IPS-18a (cell line): ENCODE data around the gene PRR18.

ENCODE experiments used
- H3K27ac ChIP-seq: one replicate; pipeline ENCODE4 v1.5.1; 2013; ENCODE audit warnings: low read length
- H3K27me3 ChIP-seq: one replicate; pipeline ENCODE4 v1.6.1; 2013; ENCODE audit warnings: mild to moderate bottlenecking, low read length; ENCODE audit not compliant: control insufficient read depth, insufficient read depth
- H3K36me3 ChIP-seq: one replicate; pipeline ENCODE4 v1.6.1; 2013; ENCODE audit warnings: low read depth, low read length; ENCODE audit not compliant: control insufficient read depth
- H3K4me1 ChIP-seq: one replicate; pipeline ENCODE4 v1.6.1; 2013; ENCODE audit warnings: low read depth, low read length; ENCODE audit not compliant: control insufficient read depth
- H3K4me3 ChIP-seq: one replicate; pipeline ENCODE4 v1.5.1; 2013; ENCODE audit warnings: low read length
- H3K9ac ChIP-seq: one replicate; pipeline ENCODE4 v1.6.1; 2013; ENCODE audit warnings: mild to moderate bottlenecking, low read length, moderate library complexity
- H3K9me3 ChIP-seq: one replicate; pipeline ENCODE4 v1.6.1; 2013; ENCODE audit warnings: low read depth, low read length; ENCODE audit not compliant: control insufficient read depth

PRR18 gene

DNA sequence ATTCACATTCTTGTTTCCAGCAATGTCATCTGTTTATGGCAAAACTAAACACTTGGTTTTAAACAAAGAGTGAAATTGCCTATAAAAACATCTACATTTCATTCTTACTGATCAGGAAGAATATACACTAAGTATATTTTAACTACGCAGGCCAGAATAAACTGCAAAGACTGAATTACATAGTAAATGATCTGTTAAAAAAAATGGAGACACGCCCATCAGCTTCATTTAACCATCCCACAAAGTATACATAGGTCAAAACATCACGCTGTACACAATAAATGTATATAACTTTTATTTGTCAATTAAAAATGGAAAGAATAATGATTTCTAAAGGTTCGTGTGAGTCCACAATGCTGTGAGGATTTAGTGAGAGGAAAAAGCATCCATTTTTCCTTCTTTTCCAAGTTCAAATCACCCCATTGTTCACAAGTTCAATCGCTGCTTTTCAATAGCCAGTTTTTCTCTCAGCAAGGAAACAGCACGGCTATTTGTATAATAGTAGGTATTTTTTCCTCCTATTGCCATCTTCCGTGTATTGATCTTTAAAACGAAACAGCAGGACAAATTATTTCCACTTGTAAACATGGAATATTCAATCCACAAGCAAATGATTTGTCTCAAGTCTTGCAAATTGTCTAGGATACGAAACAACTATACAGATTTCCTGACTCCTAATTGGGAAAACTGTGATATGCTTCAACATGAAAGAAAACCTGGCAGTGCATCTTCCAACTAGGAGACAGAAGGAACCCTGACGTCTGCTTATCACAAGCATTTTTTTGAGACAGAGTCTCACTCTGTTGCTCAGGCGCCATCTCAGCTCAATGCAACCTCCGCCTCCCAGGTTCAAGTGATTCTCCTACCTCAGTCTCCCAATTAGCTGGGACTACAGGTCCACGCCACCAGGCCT lies 23.6 kb upstream of the PRR18 start:
- no peak overlapping the region for H3K9ac ChIP-seq
- H3K36me3 ChIP-seq, result peaks cover 6% of the 10 kb centered on the region
- H3K4me3 ChIP-seq, result no peak overlapping the region
- no peaks in the 10 kb centered on the region for H3K9me3 ChIP-seq
- no peaks in the 10 kb centered on the region for H3K27me3 ChIP-seq
- H3K4me1 ChIP-seq, result peaks cover 24% of the 10 kb centered on the region
- no peak overlapping the region for H3K27ac ChIP-seq

DNA sequence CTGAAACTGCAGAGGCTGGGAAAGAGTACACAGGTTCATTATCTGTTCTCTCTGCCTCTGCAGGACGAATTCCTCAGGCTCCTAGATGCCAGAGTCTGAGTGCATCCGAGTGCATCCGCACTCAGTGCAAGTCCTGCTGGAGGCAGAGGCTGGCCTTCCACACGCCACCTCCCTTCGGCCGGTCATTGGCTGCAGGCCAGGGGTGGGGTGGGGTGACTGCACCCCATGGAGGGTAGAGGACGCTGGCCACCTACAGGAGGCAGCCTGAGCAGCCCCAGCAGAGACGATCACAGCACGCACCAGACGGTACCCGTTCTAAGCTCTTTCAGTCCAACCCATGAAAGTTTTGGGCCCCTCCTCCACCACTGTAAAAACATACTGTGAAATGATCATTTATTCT lies 22.4 kb upstream of the PRR18 start:
- no peaks in the 10 kb centered on the region for H3K9me3 ChIP-seq
- H3K27me3 ChIP-seq, result no peaks in the 10 kb centered on the region
- peaks cover 10% of the 10 kb centered on the region for H3K36me3 ChIP-seq
- H3K4me3 ChIP-seq, result no peak overlapping the region
- no peak overlapping the region for H3K27ac ChIP-seq
- H3K4me1 ChIP-seq, result peaks cover 27% of the 10 kb centered on the region
- H3K9ac ChIP-seq, result no peak overlapping the region

- Histone ChIP-seq H3K9me3 (no peaks in the 10 kb centered on the region), H3K27me3 (no peaks in the 10 kb centered on the region), H3K4me3 (no peak overlapping the region), H3K9ac (no peak overlapping the region), H3K4me1 (peaks cover 15% of the 10 kb centered on the region), H3K27ac (no peak overlapping the region), H3K36me3 (peaks cover 33% of the 10 kb centered on the region)
These were observed 17.3 kb upstream of the PRR18 start for GRCh38 chr6:166325383-166326042.

DNA sequence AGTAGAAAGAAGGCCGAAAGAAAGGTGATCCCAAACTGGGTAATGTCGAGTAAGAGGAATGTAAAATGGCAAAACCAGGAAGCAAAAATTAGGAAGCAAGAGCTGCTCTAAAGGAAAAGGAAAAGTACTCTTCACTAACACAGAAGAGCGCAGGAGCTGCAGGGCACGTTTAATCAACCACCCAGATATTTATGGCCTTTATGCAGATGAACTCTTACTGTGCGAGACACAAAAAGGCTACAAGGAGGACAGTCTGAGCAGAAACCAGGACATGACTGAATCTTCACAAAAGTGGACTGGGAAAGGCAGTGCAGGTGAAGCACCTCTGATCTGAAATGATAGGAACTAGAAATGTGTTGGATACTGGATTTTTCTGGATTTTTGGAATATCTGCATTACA lies 15.2 kb upstream of the PRR18 start:
- no peak overlapping the region for H3K9ac ChIP-seq
- H3K27me3 ChIP-seq, result no peaks in the 10 kb centered on the region
- H3K36me3 ChIP-seq, result peaks cover 36% of the 10 kb centered on the region
- no peaks in the 10 kb centered on the region for H3K9me3 ChIP-seq
- H3K4me3 ChIP-seq, result no peak overlapping the region
- H3K4me1 ChIP-seq, result peaks cover 9% of the 10 kb centered on the region
- no peak overlapping the region for H3K27ac ChIP-seq

DNA sequence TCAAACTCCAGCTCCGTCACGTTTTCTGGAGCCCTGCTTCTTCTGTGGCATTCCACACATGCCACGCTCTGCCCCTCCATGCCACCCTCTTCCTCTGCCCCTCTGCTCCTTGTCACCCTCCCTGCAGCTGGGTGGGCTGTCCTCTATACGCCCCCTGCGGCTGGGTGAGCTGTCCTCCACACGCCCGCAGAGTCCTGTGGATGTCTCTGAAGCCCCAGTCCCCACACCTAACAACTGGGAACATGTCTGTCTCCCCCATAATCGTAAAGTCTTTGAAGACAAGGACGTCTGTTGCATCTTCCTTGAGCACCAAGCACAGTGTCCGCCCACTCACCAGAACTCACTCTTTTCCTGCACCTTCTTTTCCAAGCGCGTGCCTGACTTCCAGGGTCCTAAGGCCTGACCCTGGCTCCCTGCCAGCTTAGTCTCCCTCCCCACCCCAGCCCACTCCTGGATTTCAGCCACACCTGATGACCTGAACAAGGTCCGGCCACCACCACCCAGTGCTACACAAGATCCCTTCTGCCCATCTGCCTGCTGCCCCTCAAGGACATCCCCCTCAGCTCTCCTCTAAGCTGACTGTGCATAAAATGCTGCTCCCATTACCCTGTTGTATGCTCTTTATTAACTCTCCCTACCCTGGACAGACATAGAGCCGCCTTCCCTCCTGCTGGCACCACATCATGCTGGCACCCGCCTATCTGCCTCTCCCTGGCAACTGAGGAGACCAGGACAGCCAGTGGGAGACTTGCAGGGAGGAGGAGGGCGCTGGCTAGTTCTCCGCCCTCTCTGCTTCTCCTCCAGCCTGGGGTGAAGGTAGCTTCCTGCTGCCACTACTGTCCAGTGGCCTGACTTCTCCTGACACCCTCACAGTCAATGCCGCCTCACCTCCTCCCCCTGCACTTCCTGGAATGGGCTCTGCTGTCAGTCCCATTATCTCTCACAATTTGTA lies 10.7 kb upstream of the PRR18 start:
- Histone ChIP-seq H3K9ac (no peak overlapping the region), H3K27me3 (no peaks in the 10 kb centered on the region), H3K36me3 (peaks cover 14% of the 10 kb centered on the region), H3K9me3 (no peaks in the 10 kb centered on the region), H3K4me3 (no peak overlapping the region), H3K4me1 (no peaks in the 10 kb centered on the region), H3K27ac (no peak overlapping the region)

DNA sequence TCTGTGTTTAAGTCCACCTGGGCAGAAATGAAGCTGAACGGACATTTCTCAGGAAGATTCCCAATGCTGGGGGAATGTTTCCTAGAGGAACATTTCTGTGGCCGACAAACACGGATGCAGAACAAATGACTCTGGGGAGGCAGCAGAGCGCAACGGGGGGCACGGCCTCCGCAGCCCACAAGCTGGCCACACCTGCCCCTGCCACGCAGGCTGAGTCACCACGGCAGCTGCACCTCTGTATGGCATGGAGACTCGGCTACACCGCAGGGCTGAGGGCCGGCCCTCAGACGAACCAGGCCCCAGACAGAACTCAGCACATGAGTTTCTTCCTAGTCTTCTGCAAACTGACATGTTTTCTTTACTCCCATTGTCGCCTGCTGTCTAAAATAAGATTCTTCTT lies 10.0 kb upstream of the PRR18 start:
- no peaks in the 10 kb centered on the region for H3K27me3 ChIP-seq
- no peak overlapping the region for H3K27ac ChIP-seq
- H3K4me1 ChIP-seq, result no peaks in the 10 kb centered on the region
- peaks cover 14% of the 10 kb centered on the region for H3K36me3 ChIP-seq
- H3K4me3 ChIP-seq, result no peak overlapping the region
- no peaks in the 10 kb centered on the region for H3K9me3 ChIP-seq
- no peak overlapping the region for H3K9ac ChIP-seq

- Histone ChIP-seq H3K36me3 (peaks cover 8% of the 10 kb centered on the region), H3K4me3 (no peak overlapping the region), H3K4me1 (no peaks in the 10 kb centered on the region), H3K9ac (no peak overlapping the region), H3K27me3 (no peaks in the 10 kb centered on the region), H3K9me3 (no peaks in the 10 kb centered on the region), H3K27ac (no peak overlapping the region)
These were observed 9.3 kb upstream of the PRR18 start for GRCh38 chr6:166317261-166318212.

GRCh38 chr6:166315436-166315835 lies 7.2 kb upstream of the PRR18 start:
- H3K9me3 ChIP-seq, result no peaks in the 10 kb centered on the region
- H3K27me3 ChIP-seq, result peaks cover 5% of the 10 kb centered on the region
- no peaks in the 10 kb centered on the region for H3K4me1 ChIP-seq
- no peak overlapping the region for H3K4me3 ChIP-seq
- H3K9ac ChIP-seq, result no peak overlapping the region
- H3K36me3 ChIP-seq, result peaks cover 3% of the 10 kb centered on the region
- no peak overlapping the region for H3K27ac ChIP-seq

- peaks cover 15% of the 10 kb centered on the region for H3K27me3 ChIP-seq
- H3K9me3 ChIP-seq, result no peaks in the 10 kb centered on the region
- no peaks in the 10 kb centered on the region for H3K36me3 ChIP-seq
- no peaks in the 10 kb centered on the region for H3K4me1 ChIP-seq
- no peak overlapping the region for H3K27ac ChIP-seq
- no peak overlapping the region for H3K4me3 ChIP-seq
- H3K9ac ChIP-seq, result no peak overlapping the region
These were observed 6.3 kb upstream of the PRR18 start for GRCh38 chr6:166314454-166314853.

- Histone ChIP-seq H3K27me3 (peaks cover 25% of the 10 kb centered on the region), H3K9me3 (no peaks in the 10 kb centered on the region), H3K4me1 (peaks cover 6% of the 10 kb centered on the region), H3K4me3 (no peak overlapping the region), H3K27ac (no peak overlapping the region), H3K36me3 (no peaks in the 10 kb centered on the region), H3K9ac (no peak overlapping the region)
These were observed 5.3 kb upstream of the PRR18 start for GRCh38 chr6:166313255-166314070.
